Measurements from ENCODE around the gene CEP170B.
"Not testable (repeated sequence)": the region's sequence is repeated elsewhere in the genome, so short reads cannot be mapped to it uniquely, and the experiment has no call there.

GRCh38 chr14:104904650-104905578 lies 39.8 kb downstream of the CEP170B start:
- TF ChIP-seq TAF1 (conservative IDR thresholded peaks at IDR 0.05); FOXA1 (IDR thresholded peaks at IDR 0.05); YY1 (IDR thresholded peaks at IDR 0.05); RAD21 (IDR thresholded peaks at IDR 0.05); EGR1 (IDR thresholded peaks at IDR 0.05; ENCODE audit: low read depth in 2 of 2): not testable (repeated sequence)
- TF ChIP-seq, protein P1, sequence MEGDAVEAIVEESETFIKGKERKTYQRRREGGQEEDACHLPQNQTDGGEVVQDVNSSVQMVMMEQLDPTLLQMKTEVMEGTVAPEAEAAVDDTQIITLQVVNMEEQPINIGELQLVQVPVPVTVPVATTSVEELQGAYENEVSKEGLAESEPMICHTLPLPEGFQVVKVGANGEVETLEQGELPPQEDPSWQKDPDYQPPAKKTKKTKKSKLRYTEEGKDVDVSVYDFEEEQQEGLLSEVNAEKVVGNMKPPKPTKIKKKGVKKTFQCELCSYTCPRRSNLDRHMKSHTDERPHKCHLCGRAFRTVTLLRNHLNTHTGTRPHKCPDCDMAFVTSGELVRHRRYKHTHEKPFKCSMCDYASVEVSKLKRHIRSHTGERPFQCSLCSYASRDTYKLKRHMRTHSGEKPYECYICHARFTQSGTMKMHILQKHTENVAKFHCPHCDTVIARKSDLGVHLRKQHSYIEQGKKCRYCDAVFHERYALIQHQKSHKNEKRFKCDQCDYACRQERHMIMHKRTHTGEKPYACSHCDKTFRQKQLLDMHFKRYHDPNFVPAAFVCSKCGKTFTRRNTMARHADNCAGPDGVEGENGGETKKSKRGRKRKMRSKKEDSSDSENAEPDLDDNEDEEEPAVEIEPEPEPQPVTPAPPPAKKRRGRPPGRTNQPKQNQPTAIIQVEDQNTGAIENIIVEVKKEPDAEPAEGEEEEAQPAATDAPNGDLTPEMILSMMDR (IDR thresholded peaks at IDR 0.05; ENCODE audit: low read depth, low read length, missing input control) = not testable (repeated sequence)
- TF ChIP-seq, protein P2, sequence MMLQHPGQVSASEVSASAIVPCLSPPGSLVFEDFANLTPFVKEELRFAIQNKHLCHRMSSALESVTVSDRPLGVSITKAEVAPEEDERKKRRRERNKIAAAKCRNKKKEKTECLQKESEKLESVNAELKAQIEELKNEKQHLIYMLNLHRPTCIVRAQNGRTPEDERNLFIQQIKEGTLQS (IDR thresholded peaks at IDR 0.05) = not testable (repeated sequence)
